Stomach (tissue), 4 donors: ENCODE data around the gene ITGAV.

Experiments used
- CTCF ChIP-seq, 7 experiments: fragments of 450-650 bp in 4 of 7; fragments of 200-600 bp in 3 of 7; sonication (generic) in 3 of 7; IDR thresholded peaks; one replicate each; pipeline ENCODE4 v1.5.1; 2016 to 2019; ENCODE audit warnings: antibody characterized with exemption in 7 of 7, control low read depth in 2 of 7, mild to moderate bottlenecking in 1 of 7
- EP300 ChIP-seq: sonication (generic); formaldehyde crosslinking; IDR thresholded peaks from one replicate; pipeline ENCODE4 v1.6.1; 2017; ENCODE audit warnings: antibody characterized with exemption
- POLR2A ChIP-seq, 4 donors: fragments of 450-650 bp; IDR thresholded peaks; one replicate each; pipeline ENCODE4 v1.6.1; 2016; ENCODE audit warnings: antibody characterized with exemption in 4 of 4, control low read depth in 2 of 4, mild to moderate bottlenecking in 1 of 4, moderate library complexity in 1 of 4
- POLR2AphosphoS5 ChIP-seq, 3 donors: sonication (generic); formaldehyde crosslinking; IDR thresholded peaks; one replicate each; pipeline ENCODE4 v1.6.1; 2016; ENCODE audit warnings: antibody characterized with exemption in 3 of 3

- TF ChIP-seq CTCF (IDR thresholded peaks at IDR 0.05) (no peak), POLR2AphosphoS5 (IDR thresholded peaks at IDR 0.05) (no peak), EP300 (no peak), POLR2A (IDR thresholded peaks at IDR 0.05) (no peak)
These were observed 123.8 kb downstream of the ITGAV start for GRCh38 chr2:186713691-186714090.
